Endothelial cell of umbilical vein (primary cell): Measurements from ENCODE around the gene SPATA2L. TPM values are rescaled to one million over a fixed set of nuclear protein-coding genes. Genes with fewer than 3 reads are reported as not detected.

Source experiments
- BruUV-seq: library from RNA; stranded (reverse); fragments of 400-500 nt; replicated peaks from 2 replicates; lab custom pipeline; 2021; lab: Mats Ljungman, UMichigan
- CTCF ChIA-PET: fragments of 300-600, 350-600 bp; sonication (Branson Sonifier 250); formaldehyde crosslinking; loops from one replicate; lab custom pipeline; 2021; ENCODE audit warnings: antibody characterized with exemption, inconsistent platforms; lab: Charles Lee
- POLR2A ChIA-PET: fragments of 300-600, 350-600 bp; sonication (Branson Sonifier 250); formaldehyde crosslinking; loops from one replicate; lab custom pipeline; 2021; ENCODE audit warnings: antibody characterized with exemption, inconsistent platforms; lab: Charles Lee
- DNase-seq: peaks from one replicate; pipeline ENCODE4 v3.0.0-alpha.2; 2011; ENCODE audit warnings: low read depth, low spot score
- FAIRE-seq: peaks from 2 replicates; lab custom pipeline; 2011; peaks lifted over from hg19 to GRCh38; lab: Jason Lieb, UNC
- H2AFZ ChIP-seq: 2 replicates; pipeline ENCODE4 v1.6.0; 2012; ENCODE audit warnings: low read depth, low read length, control low read depth, inconsistent platforms
- H3K27ac ChIP-seq: 2 replicates; pipeline ENCODE4 v1.5.1; 2011; ENCODE audit warnings: low read depth, mild to moderate bottlenecking, control low read depth, low read length, moderate library complexity; ENCODE audit not compliant: insufficient read depth
- H3K27me3 ChIP-seq, 2 experiments: 2 replicates each; pipeline versions ENCODE4 v1.6.0 to v1.6.1; 2011; ENCODE audit warnings: low read length in 2 of 2, mixed read lengths in 1 of 2; ENCODE audit not compliant: control insufficient read depth in 2 of 2, insufficient read depth in 2 of 2
- H3K36me3 ChIP-seq, 2 experiments: 2 replicates in 1 of 2; 3 replicates in 1 of 2; pipeline ENCODE4 v1.5.1; 2011; ENCODE audit warnings: low read length in 2 of 2, mild to moderate bottlenecking in 1 of 2, moderate library complexity in 1 of 2; ENCODE audit not compliant: control insufficient read depth in 2 of 2, insufficient read depth in 2 of 2; ENCODE audit errors: extremely low read depth in 1 of 2
- H3K4me1 ChIP-seq: 3 replicates; pipeline ENCODE4 v1.5.1; 2011; ENCODE audit warnings: mild to moderate bottlenecking, low read length; ENCODE audit not compliant: control insufficient read depth, insufficient read depth; ENCODE audit errors: extremely low read depth
- H3K4me2 ChIP-seq: 2 replicates; pipeline ENCODE4 v1.6.1; 2011; ENCODE audit warnings: low read length, control low read depth, mixed read lengths; ENCODE audit not compliant: insufficient read depth
- H3K4me3 ChIP-seq, 3 experiments: fragments of 200-600 bp in 1 of 3; sonication (generic), shearing (Covaris generic) in 1 of 3; replicated peaks in 1 of 3; 2 replicates each; pipeline ENCODE4 v1.5.1; 2011 to 2016; ENCODE audit warnings: control low read depth in 3 of 3, low read length in 3 of 3, mild to moderate bottlenecking in 2 of 3, inconsistent platforms in 1 of 3, low read depth in 1 of 3, moderate library complexity in 1 of 3; ENCODE audit not compliant: insufficient read depth in 1 of 3
- H3K79me2 ChIP-seq: 2 replicates; pipeline ENCODE4 v1.6.0; 2012; ENCODE audit warnings: low read length, inconsistent platforms; ENCODE audit not compliant: control insufficient read depth, insufficient read depth
- H3K9ac ChIP-seq: replicated peaks from 2 replicates; pipeline ENCODE3; 2011; ENCODE audit warnings: low read length, control low read depth; ENCODE audit not compliant: insufficient read depth; ENCODE audit errors: extremely low read depth
- H3K9me1 ChIP-seq: replicated peaks from 3 replicates; pipeline ENCODE4 v1.6.0; 2011; ENCODE audit warnings: mild to moderate bottlenecking, low read length; ENCODE audit not compliant: control insufficient read depth, insufficient read depth; ENCODE audit errors: extremely low read depth
- H3K9me3 ChIP-seq: replicated peaks from 2 replicates; pipeline ENCODE4 v1.5.1; 2012; ENCODE audit warnings: low read length, inconsistent platforms; ENCODE audit not compliant: control insufficient read depth, insufficient read depth
- H4K20me1 ChIP-seq: replicated peaks from 2 replicates; pipeline ENCODE3; 2011; ENCODE audit warnings: mild to moderate bottlenecking, low read length; ENCODE audit not compliant: control insufficient read depth, insufficient read depth; ENCODE audit errors: extremely low read depth
- EZH2 ChIP-seq: IDR thresholded peaks from 2 replicates; pipeline ENCODE4 v1.6.1; 2012; ENCODE audit warnings: borderline replicate concordance, low read depth, mild to moderate bottlenecking, moderate library complexity, low read length, inconsistent platforms; ENCODE audit not compliant: severe bottlenecking
- FOS ChIP-seq: IDR thresholded peaks from 2 replicates; pipeline ENCODE4 v1.6.1; 2011; ENCODE audit warnings: mild to moderate bottlenecking, low read length, moderate library complexity, borderline replicate concordance; ENCODE audit not compliant: insufficient read depth
- GATA2 ChIP-seq: IDR thresholded peaks from 2 replicates; pipeline ENCODE4 v1.7.0; 2011; ENCODE audit warnings: low read depth, mild to moderate bottlenecking, moderate library complexity, mixed read lengths, low read length; ENCODE audit not compliant: insufficient read length, insufficient read depth
- JUN ChIP-seq: IDR thresholded peaks from 2 replicates; pipeline ENCODE4 v1.6.1; 2011; ENCODE audit warnings: borderline replicate concordance, low read depth; ENCODE audit not compliant: insufficient read length, insufficient read depth
- MYC ChIP-seq: IDR thresholded peaks from one replicate; pipeline ENCODE4 v1.6.1; 2011; ENCODE audit warnings: mild to moderate bottlenecking, low read depth, low read length
- POLR2A ChIP-seq: IDR thresholded peaks from 2 replicates; pipeline ENCODE4 v1.6.1; 2012; ENCODE audit warnings: low read depth, mild to moderate bottlenecking, control low read depth, low read length
- POLR2AphosphoS5 ChIP-seq: IDR thresholded peaks from 2 replicates; pipeline ENCODE4 v1.6.1; 2012; ENCODE audit warnings: low read depth, mild to moderate bottlenecking, control low read depth, low read length, moderate library complexity; ENCODE audit not compliant: insufficient read depth
- dilution Hi-C: fragments of 300-500 bp; cut with MboI; formaldehyde crosslinking; loops from one replicate; pipeline ENCODE4 v1.15.0; 2019; ENCODE audit warnings: low sequenced_read_pairs; ENCODE audit not compliant: extremely low pct_ligation_motif_present
- intact Hi-C: fragments of 100-400 bp; cut with micrococcal nuclease; formaldehyde crosslinking; loops from one replicate; pipeline ENCODE4 v1.10.0; 2022
- polyA plus RNA-seq, 4 experiments: library from polyadenylated mRNA; depleted of rRNA in 3 of 4; stranded (reverse) in 3 of 4; unstranded in 1 of 4; fragments of >200 nt; gene quantifications; 2 replicates each; pipeline versions ENCODE4 v1.2.1 to v1.2.3, GENCODE V29; 2011 to 2012; ENCODE audit warnings: missing spikeins in 1 of 4
- total RNA-seq: library from RNA; stranded (reverse); gene quantifications from 2 replicates; pipeline ENCODE4 v1.2.3, GENCODE V29; 2021
- TF ChIP-seq, protein P1 (sequence below): IDR thresholded peaks from 2 replicates; pipeline ENCODE4 v1.6.1; 2011; ENCODE audit not compliant: insufficient read depth, insufficient read length
- TF ChIP-seq, protein P2 (sequence below), 2 donors: IDR thresholded peaks; 1 replicate in 1 of 2; 2 replicates in 1 of 2; pipeline ENCODE4 v1.5.1; 2011; ENCODE audit warnings: low read length in 2 of 2, mild to moderate bottlenecking in 2 of 2, moderate library complexity in 2 of 2, control low read depth in 1 of 2, inconsistent platforms in 1 of 2, low read depth in 1 of 2; ENCODE audit not compliant: insufficient read depth in 1 of 2; ENCODE audit errors: extremely low read depth in 1 of 2

The SPATA2L gene
- total and polyA plus RNA-seq, 2 donors (not counting 3 experiments of a cell fraction or from before 2014, with no cell fraction given) = 7.3 to 7.4 TPM

DNA sequence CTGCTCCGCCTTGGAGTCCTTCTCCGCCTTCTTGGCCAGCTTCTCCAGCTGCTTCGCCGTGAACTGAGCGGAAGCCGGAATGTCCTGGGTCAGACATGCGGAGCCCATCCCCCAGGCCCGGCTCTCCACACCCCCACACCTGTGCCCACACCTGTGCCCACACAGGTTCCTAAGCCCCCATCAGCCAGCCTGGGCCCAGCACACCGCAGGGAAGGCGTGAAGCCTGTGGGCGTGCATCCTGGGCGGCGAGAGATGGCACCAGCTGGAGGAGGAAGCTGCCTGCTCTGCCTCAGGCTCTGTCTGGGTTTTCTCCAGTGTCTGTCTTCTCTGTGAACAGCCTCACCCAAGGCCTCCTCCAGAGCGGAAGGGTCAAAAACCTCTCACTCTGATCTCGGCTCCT is 49.9 kb downstream of the SPATA2L start:
- DNase-seq (no peak), FAIRE-seq (no peak)
- no peak overlapping the region for H2AFZ ChIP-seq
- H3K79me2 ChIP-seq = peaks cover 22% of the 10 kb centered on the region
- no peaks in the 10 kb centered on the region for H3K27me3 ChIP-seq
- H3K4me2 ChIP-seq = no peak overlapping the region
- no peaks in the 10 kb centered on the region for H3K9me1 ChIP-seq
- no peaks in the 10 kb centered on the region for H4K20me1 ChIP-seq
- H3K4me3 ChIP-seq = no peak overlapping the region
- H3K9me3 ChIP-seq = no peaks in the 10 kb centered on the region
- no peak overlapping the region for H3K27ac ChIP-seq
- ChIA-PET CTCF (interaction anchor here (2.0 kb wide), 1 partner anchor 37 kb away, joined by 5 read pairs; no protein-coding TSS in a partner anchor), POLR2A (no interaction called here)
- no peak overlapping the region for H3K9ac ChIP-seq
- peaks cover 4 to 22% of the 10 kb centered on the region in 2 experiments for H3K36me3 ChIP-seq
- dilution Hi-C loops = no loop called here
- TF ChIP-seq POLR2A = no peak
- no TSS peak for BruUV-seq
- intact Hi-C loops = no loop called here
- peaks cover 4% of the 10 kb centered on the region for H3K4me1 ChIP-seq

DNA sequence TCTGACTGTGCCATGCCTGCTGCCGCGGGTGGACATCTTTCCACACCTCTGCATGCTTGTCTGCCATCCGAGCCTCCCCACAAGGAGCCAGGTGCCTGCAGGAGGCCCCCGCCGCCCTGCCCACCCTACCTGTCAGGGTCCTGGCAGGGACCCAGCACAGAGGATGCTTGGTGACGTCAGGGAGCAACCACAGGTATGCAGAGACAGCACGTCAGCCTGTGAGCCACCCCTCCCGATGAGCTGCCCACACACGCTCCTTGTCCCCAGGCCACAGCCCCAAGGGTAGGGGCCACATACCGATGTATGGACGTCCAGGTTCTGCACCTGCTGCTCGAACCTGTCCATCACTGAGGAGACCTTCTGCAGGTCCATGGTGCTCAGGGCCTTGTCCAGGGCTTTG is 54.6 kb downstream of the SPATA2L start:
- dilution Hi-C loops (no loop called here), intact Hi-C loops (no loop called here)
- no peak for FAIRE-seq
- peaks cover under 1% of the 10 kb centered on the region for H3K79me2 ChIP-seq
- H3K36me3 ChIP-seq = peaks cover 4 to 36% of the 10 kb centered on the region in 2 experiments
- no peaks in the 10 kb centered on the region for H3K9me3 ChIP-seq
- H3K27ac ChIP-seq = no peak overlapping the region
- H3K9ac ChIP-seq = no peak overlapping the region
- H3K27me3 ChIP-seq = no peaks in the 10 kb centered on the region
- TF ChIP-seq JUN (no peak), FOS (no peak), MYC (no peak), POLR2AphosphoS5 (no peak), POLR2A (no peak), EZH2 (no peak), GATA2 (no peak)
- TF ChIP-seq, protein P1, sequence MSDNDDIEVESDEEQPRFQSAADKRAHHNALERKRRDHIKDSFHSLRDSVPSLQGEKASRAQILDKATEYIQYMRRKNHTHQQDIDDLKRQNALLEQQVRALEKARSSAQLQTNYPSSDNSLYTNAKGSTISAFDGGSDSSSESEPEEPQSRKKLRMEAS = no peak
- TF ChIP-seq, protein P2, sequence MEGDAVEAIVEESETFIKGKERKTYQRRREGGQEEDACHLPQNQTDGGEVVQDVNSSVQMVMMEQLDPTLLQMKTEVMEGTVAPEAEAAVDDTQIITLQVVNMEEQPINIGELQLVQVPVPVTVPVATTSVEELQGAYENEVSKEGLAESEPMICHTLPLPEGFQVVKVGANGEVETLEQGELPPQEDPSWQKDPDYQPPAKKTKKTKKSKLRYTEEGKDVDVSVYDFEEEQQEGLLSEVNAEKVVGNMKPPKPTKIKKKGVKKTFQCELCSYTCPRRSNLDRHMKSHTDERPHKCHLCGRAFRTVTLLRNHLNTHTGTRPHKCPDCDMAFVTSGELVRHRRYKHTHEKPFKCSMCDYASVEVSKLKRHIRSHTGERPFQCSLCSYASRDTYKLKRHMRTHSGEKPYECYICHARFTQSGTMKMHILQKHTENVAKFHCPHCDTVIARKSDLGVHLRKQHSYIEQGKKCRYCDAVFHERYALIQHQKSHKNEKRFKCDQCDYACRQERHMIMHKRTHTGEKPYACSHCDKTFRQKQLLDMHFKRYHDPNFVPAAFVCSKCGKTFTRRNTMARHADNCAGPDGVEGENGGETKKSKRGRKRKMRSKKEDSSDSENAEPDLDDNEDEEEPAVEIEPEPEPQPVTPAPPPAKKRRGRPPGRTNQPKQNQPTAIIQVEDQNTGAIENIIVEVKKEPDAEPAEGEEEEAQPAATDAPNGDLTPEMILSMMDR (IDR thresholded peaks at IDR 0.05; ENCODE audit: extremely low read depth in 1 of 2, insufficient read depth in 1 of 2, low read depth in 1 of 2, low read length in 2 of 2) = no peak
- H3K9me1 ChIP-seq = no peaks in the 10 kb centered on the region
- ChIA-PET CTCF (interaction anchor here (0.9 kb wide), 1 partner anchor 90 kb away, joined by 5 read pairs; no protein-coding TSS in a partner anchor), POLR2A (no interaction called here)
- no peak overlapping the region for H3K4me3 ChIP-seq
- DNase-seq = no peak
- H2AFZ ChIP-seq = no peak overlapping the region
- no peak overlapping the region for H3K4me2 ChIP-seq
- BruUV-seq = no TSS peak
- H3K4me1 ChIP-seq = no peaks in the 10 kb centered on the region
- H4K20me1 ChIP-seq = no peaks in the 10 kb centered on the region
